DND-41 (cell line): ENCODE data around the gene GOSR2.

Source experiments
- ATAC-seq: fragments of 200-7000 bp; cut with Tn5 transposase; 3 replicates; pipeline ENCODE4 v1.9.1; 2021; ENCODE audit warnings: low read depth; ENCODE audit not compliant: insufficient read depth
- DNase-seq: peaks from one replicate; pipeline ENCODE4 v3.0.0-alpha.2; 2020
- H2AFZ ChIP-seq: 2 replicates; pipeline ENCODE4 v1.6.0; 2012; ENCODE audit warnings: low read depth, low read length
- H3K27ac ChIP-seq: 2 replicates; pipeline ENCODE4 v1.5.1; 2012; ENCODE audit warnings: low read length, inconsistent platforms
- H3K27me3 ChIP-seq: fragments of 200-600 bp; sonication (generic); 2 replicates; pipeline ENCODE4 v1.6.0; 2012; ENCODE audit warnings: low read length, mild to moderate bottlenecking, inconsistent platforms; ENCODE audit not compliant: insufficient read depth, poor library complexity
- H3K36me3 ChIP-seq: 2 replicates; pipeline ENCODE4 v1.5.1; 2012; ENCODE audit warnings: low read length, inconsistent platforms; ENCODE audit not compliant: insufficient read depth
- H3K4me1 ChIP-seq: 2 replicates; pipeline ENCODE4 v1.5.1; 2012; ENCODE audit warnings: mild to moderate bottlenecking, low read length; ENCODE audit not compliant: insufficient read depth
- H3K4me2 ChIP-seq: 2 replicates; pipeline ENCODE4 v1.6.0; 2012; ENCODE audit warnings: mild to moderate bottlenecking, moderate library complexity, low read length, inconsistent platforms; ENCODE audit not compliant: insufficient read depth
- H3K4me3 ChIP-seq, 2 experiments: fragments of 200-600 bp in 1 of 2; shearing (Covaris generic) in 1 of 2; 2 replicates each; pipeline ENCODE4 v1.5.1; 2012 to 2016; ENCODE audit warnings: inconsistent platforms in 2 of 2, low read length in 2 of 2, mild to moderate bottlenecking in 2 of 2, low read depth in 1 of 2, moderate library complexity in 1 of 2
- H3K79me2 ChIP-seq: 2 replicates; pipeline ENCODE4 v1.6.0; 2012; ENCODE audit warnings: low read length, inconsistent platforms; ENCODE audit not compliant: insufficient read depth
- H3K9ac ChIP-seq: 2 replicates; pipeline ENCODE4 v1.6.0; 2012; ENCODE audit warnings: low read depth, mild to moderate bottlenecking, inconsistent platforms, low read length, moderate library complexity
- H3K9me3 ChIP-seq: 2 replicates; pipeline ENCODE4 v1.5.1; 2012; ENCODE audit warnings: low read length, moderate library complexity, mild to moderate bottlenecking, inconsistent platforms; ENCODE audit not compliant: insufficient read depth, severe bottlenecking
- H4K20me1 ChIP-seq: 2 replicates; pipeline ENCODE4 v1.6.0; 2012; ENCODE audit warnings: low read length; ENCODE audit not compliant: insufficient read depth
- EZH2 ChIP-seq: IDR thresholded peaks from 3 replicates; pipeline ENCODE4 v1.6.1; 2012; ENCODE audit warnings: borderline replicate concordance, low read depth, mild to moderate bottlenecking, moderate library complexity, low read length, inconsistent platforms; ENCODE audit not compliant: severe bottlenecking
- TF ChIP-seq, protein P1 (sequence below): IDR thresholded peaks from 2 replicates; pipeline ENCODE4 v1.5.1; 2012; ENCODE audit warnings: borderline replicate concordance, low read length, moderate library complexity, mild to moderate bottlenecking; ENCODE audit not compliant: poor library complexity, severe bottlenecking; ENCODE audit errors: extremely low read depth

The GOSR2 gene

DNA sequence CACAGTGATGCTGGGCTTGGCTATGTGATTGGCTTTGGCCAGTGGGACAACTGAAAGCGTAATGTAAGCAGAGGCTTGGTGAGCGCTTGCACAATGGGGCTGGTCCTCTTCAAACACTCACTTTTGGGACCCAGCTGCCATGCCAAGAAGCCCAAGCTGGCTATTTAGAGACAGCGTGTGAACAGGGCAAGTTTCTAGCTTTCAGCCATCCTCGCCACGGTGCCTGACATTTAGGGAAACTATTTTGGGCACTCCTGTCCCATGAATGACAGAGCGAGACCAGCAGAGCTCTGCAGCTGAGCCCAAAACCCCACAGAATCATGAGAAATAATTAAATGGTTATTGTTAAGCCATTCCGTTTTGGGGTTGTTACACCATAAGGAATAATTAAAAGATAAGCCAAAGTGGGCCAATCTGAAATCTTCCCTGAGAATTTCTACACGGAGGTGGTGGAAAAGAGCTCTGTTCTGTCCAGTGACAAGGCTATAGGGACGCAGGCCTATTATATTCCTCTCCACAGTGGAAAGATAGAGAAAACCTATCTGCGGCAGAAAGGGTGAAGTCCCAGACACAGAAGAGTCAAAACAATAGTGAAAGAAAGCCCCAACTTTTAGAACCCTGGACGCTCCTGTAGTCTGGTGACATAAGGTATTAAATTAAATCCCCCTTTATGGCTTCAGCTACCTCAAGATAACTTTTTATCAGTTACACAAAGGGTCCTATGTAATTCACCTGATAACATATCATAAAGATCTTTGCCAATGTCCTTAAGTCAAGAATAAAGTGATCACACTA lies 66.9 kb downstream of the GOSR2 start:
- Histone ChIP-seq H3K4me2 (no peak overlapping the region), H3K79me2 (no peaks in the 10 kb centered on the region), H3K27me3 (no peaks in the 10 kb centered on the region), H2AFZ (no peak overlapping the region), H3K4me3 (no peak overlapping the region), H3K27ac (no peak overlapping the region), H3K36me3 (no peaks in the 10 kb centered on the region), H3K9me3 (no peaks in the 10 kb centered on the region), H3K9ac (no peak overlapping the region), H3K4me1 (no peaks in the 10 kb centered on the region), H4K20me1 (no peaks in the 10 kb centered on the region)
- ATAC-seq (no peak), DNase-seq (no peak)
- TF ChIP-seq, protein P1, sequence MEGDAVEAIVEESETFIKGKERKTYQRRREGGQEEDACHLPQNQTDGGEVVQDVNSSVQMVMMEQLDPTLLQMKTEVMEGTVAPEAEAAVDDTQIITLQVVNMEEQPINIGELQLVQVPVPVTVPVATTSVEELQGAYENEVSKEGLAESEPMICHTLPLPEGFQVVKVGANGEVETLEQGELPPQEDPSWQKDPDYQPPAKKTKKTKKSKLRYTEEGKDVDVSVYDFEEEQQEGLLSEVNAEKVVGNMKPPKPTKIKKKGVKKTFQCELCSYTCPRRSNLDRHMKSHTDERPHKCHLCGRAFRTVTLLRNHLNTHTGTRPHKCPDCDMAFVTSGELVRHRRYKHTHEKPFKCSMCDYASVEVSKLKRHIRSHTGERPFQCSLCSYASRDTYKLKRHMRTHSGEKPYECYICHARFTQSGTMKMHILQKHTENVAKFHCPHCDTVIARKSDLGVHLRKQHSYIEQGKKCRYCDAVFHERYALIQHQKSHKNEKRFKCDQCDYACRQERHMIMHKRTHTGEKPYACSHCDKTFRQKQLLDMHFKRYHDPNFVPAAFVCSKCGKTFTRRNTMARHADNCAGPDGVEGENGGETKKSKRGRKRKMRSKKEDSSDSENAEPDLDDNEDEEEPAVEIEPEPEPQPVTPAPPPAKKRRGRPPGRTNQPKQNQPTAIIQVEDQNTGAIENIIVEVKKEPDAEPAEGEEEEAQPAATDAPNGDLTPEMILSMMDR: no peak
- TF ChIP-seq EZH2: no peak

- DNase-seq: no peak
- H3K9ac ChIP-seq: no peak overlapping the region
- no peaks in the 10 kb centered on the region for H3K79me2 ChIP-seq
- H3K27ac ChIP-seq: no peak overlapping the region
- no peaks in the 10 kb centered on the region for H3K9me3 ChIP-seq
- no peaks in the 10 kb centered on the region for H4K20me1 ChIP-seq
- no peak overlapping the region for H2AFZ ChIP-seq
- no peak for ATAC-seq
- H3K4me2 ChIP-seq: no peak overlapping the region
- no peaks in the 10 kb centered on the region for H3K36me3 ChIP-seq
- no peaks in the 10 kb centered on the region for H3K4me1 ChIP-seq
- H3K4me3 ChIP-seq: no peak overlapping the region
- H3K27me3 ChIP-seq: no peaks in the 10 kb centered on the region
- TF ChIP-seq, protein P1: no peak
- TF ChIP-seq EZH2: no peak
Observed at GRCh38 chr17:46991617-46992016, 68.7 kb downstream of the GOSR2 start.
